Fibroblast of lung (primary cell): ENCODE results near the gene UBE2H.
"Not testable (repeated sequence)": the region's sequence is repeated elsewhere in the genome, so short reads cannot be mapped to it uniquely, and the experiment has no call there.

ENCODE experiments used
- CTCF ChIP-seq, 2 donors: IDR thresholded peaks in 1 of 2; conservative IDR thresholded peaks in 1 of 2; 1 replicate in 1 of 2; 2 replicates in 1 of 2; pipeline ENCODE4 v1.5.1; 2011 to 2012; ENCODE audit warnings: low read length in 2 of 2, control low read depth in 1 of 2, inconsistent platforms in 1 of 2, low read depth in 1 of 2, mild to moderate bottlenecking in 1 of 2
- EZH2 ChIP-seq: IDR thresholded peaks from 2 replicates; pipeline ENCODE4 v1.5.1; 2012; ENCODE audit warnings: low read length, control low read depth, mild to moderate bottlenecking; ENCODE audit errors: missing control alignments

DNA sequence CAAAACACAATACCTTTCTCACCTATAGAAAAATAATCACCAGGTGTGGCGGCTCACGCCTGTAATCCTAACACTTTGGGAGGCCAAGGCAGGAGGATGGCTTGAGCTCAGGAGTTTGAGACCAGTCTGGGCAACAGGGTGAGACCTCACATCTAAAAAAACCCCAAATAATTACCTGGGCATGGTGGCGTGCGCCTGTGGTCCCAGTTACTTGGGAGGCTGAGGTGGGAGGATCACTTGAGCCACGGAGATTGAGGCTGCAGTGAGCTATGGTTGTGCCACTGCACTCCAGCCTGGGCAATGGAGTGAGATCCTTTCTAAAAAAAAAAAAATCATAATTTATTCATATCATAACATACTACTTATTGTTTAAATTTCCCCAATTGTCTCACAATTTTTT is 129.6 kb downstream of the UBE2H start:
- not testable (repeated sequence) for TF ChIP-seq CTCF (conservative IDR thresholded peaks at IDR 0.05 in 1 of 2, IDR thresholded peaks at IDR 0.05 in 1 of 2; ENCODE audit: low read depth in 1 of 2, low read length in 2 of 2); EZH2
